GM18508 (cell line): ENCODE results near the gene HAAO.

Experiments
- ATAC-seq: cut with Tn5 transposase; IDR thresholded peaks from one replicate; pipeline ENCODE4 v1.9.1; 2021; ENCODE audit warnings: moderate number of reproducible peaks; ENCODE audit not compliant: insufficient read depth, unreplicated experiment

Gene HAAO

DNA sequence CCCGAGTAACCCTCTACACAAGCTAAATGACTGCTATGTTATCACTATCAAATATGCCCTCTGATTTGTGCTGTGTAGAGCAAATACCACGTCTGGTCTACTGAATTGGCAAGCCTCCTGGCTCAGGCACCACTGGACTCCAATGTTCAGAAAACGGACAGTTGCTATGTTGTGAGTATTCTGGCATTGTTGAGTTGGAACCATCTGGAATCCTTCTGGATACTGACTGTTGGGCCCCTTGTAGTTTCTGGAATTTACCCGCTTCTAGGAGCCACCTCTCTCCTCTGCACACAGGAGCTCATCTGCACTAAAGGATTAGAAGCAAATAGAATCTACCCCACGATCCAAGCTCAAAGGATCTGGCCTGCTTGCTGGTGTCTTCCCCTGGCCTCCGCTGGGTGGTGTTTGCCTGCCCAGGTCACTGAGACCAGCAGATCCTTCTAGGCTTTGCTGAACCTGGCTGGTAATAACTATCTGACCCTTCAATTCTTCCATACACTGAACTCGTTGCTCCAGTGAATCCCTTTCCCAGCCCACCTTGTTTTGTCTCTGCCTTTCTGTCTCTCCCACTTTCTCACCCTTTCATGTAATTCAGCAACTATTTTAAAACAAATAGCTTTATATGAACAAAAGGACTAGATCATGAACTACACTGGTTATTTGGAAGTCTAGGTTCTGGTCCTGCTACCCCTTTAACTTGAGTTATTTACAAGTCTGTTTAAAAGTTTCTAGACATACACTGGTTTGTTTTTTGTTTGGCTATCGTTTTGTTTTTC, 2.1 kb upstream of the HAAO start:
- ATAC-seq = no peak

DNA sequence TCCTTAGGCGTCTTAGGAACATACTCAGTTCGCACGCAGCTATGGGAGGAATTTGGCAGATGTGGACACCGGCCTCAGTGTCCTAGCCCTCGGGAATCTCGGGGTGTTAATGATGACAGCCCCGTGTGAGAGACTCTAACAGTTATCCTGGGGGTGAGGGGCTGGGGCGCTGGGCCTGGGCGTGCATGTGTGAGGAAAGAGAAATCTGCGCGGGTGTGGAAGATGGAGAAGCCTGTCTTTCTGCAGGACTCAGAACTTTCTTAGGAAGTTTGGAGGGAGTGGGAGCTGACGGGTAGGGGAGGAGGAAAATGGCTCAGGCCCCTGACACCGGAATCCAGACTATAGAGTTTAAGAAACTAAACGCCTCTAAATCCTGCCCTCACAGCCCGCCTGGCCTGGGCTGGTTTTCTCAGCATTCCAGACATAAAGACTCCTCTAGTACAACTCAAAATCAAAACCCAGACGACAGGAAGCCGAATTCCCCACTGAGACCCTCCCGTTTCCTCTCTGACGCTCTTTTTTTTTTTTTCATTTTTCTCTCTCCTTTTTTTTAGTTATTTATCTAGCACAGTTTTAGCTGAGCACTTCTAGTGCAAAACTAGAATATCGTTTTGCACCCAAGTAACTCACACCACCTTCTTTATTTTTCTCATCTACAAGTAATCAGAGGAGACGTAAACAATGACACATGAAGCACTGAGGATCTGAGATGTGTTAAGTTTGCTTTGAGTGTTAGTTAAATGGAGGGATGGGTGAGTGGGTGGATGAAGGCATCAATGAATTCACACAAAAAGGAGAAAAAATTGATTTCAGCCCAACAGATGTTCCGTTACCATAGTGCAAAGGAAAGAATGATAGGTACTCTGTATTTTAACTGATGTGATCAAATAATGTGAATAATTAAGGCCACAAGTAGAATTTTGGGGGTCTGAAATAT, 1.2 kb upstream of the HAAO start:
- no peak for ATAC-seq

DNA sequence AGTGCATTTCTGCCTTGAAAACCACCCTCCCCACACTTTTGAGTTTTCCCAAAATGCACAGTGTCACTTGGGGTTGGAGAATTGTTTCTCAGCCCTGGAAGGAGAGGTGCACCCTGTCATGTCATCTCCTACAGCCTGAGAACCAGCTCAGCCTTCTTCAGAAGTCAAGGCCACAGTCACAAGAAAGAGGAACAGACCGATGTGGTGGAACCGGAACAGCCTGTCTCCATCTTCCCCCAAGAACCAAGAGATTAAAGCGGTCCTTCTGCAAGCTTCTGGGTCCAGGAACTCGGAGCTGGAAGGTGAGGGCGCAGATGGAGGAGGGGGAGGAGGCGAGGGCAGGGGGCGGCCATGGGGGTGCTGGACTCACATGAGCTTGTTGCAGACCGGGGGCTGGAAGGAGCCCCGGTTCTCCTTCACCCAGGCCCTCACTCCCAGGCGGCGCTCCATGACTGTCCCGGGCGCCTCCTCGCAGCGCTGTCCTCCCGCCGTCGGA, 248 bp downstream of the HAAO start:
- ATAC-seq = no peak

DNA sequence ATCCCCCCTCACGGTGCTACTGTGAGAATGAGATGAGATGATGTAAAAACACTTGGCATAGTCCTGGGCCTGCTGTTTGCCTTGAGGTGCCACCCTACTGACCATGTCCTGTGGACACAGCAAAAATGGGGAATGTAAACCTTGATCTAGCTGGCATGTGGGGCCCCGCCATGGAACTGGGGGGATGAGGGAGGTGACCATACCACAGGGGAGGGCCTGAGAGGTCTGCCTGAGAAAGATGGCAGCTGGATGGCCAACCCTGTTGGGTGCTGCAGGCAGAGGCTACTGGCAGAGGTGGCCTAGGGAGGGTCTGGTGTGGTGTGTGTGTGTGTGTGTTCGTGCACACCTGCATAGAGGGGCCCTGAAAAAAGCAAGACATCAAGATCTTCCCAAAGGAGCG, 777 bp downstream of the HAAO start:
- no peak for ATAC-seq

DNA sequence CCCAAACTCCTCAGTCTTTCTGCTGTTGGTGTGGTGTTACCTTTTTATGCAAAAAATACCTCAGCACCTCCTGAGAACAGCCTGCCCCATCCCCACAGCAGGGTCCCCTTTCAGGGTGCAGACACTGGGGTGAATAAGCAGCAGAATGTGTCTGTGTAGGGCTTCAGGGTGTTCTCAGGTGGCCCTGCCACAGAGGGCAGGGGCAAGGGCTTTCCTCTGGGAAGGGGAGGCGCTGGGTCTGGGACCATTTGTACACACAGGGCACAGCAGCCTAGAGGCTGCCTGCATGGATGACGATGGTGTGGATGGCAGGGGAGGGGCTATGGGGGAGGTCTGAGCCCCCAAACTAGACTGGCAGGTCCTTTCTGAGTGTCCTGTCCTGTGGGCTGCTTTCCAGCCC, 2.6 kb downstream of the HAAO start:
- ATAC-seq = no peak

DNA sequence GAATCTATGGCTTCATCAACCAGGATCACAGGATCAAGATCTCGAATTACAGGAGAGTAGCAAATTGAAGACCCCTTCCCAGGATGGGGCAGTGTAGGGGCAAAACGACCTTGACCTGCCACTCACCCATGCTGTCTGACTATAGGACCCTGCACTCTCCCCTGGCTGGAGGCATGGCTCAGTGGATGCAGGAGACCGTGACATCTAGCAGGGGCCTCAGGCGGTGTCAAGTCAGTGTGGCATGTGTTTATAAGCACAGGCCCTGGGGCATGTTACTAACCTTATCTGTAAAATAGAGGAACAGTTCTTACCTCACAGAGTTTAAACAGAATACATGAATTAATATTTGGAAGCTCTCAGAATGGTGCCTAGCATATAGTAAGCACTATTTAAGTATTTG, 3.5 kb downstream of the HAAO start:
- ATAC-seq = no peak

DNA sequence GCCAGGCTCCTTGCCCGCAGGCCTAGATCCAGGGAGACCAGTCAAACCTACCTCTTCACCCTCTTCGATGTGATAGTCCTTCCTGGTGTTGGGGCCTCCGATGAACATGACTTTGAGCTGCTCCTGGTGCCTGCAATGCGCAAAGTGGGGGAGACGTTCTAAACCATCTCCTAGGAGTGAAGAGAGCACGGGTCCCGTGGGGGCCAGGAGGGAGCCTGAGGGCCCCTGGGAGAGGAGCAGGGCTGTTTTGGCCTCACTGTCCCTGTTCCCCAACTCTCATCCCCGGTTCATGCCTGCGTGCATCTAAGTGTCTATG, 3.9 kb downstream of the HAAO start:
- ATAC-seq = no peak

DNA sequence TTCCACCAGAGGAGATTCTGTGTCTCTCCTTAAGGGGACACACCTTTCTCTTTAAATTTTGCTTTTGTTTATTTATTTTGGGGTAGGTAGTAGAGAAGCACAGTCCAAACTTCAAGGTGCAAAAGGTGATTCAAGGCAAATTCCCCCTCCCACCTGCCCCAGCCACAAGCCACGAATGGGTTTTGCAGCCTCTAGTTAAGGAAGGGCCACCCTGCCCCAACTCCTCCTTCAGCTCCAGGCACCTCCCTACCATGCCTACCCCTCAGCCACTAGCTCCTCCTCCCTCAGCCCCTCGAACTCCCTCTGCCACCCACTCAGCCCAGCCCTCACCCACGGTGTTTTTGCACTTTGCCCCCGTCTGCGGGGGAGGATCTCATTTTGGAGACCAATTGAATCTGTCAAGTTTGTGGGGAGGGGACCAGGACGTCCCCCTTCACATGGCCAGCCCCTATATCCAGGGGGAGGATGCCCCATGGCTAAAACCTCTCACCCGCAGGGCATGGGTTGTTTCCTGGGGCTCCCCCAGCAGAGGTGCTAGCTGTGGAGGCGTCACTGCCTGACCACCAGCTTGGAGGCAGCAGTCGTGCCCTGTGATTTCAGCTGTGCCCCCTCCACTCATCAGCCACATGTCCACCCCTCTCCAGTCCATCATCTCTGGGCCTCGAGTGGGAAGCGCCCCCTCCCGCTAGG, 4.5 kb downstream of the HAAO start:
- no peak for ATAC-seq

DNA sequence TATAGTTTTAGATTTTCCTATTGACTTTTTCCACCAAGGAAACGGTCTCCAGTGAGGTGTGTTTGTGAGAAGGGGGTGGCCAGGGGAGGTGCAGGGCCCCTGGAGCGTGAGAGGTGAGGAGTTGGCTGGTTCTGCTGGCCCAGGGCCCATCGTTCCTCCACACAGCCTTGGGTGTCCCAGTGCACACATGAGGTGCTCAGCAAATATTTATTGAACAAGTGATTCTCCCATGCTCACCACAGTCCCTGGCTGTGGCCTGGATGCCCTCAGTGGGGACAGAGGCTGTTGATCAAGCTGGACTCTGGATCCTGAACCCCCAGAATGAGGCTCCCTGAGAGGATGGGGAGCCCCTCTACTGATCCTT, 5.0 kb downstream of the HAAO start:
- no peak for ATAC-seq

DNA sequence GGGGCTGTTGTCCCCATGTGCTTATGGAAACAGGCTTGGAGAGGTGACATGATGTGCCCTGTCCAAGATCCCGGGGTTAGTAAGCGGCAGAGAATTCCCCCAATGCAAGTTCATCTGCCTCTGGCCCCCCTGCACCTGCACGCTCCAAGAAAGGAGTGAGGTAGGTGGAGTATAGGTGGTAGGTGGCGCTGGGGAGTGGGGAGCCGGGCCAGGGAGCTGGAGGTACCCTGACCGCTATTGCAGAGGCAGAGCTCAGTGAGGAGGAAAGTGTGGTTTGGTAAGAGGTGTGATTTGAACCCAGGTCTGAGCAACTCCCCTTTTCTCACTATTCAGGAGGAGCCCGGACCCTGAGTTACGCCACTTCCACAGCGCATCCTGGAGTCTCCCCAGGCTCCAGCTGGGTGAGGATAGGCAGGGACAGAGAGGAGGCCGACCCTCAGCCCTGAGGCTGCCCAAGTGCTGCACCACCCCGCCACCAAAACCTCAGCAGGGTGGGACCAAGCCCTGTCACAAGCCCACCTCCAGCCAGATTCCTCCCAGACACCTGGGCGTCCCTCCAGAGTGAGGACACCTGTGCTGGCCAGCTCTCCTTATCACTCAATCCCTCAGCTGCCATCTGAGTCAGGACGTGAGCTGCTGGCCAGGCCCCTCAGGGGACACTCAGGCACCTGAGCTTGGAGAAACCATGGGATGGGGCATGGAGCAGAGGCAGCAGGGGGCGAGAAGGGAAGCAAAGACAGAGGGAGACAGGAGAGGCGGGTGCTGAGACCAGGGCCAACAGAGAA, 5.6 kb downstream of the HAAO start:
- no peak for ATAC-seq

DNA sequence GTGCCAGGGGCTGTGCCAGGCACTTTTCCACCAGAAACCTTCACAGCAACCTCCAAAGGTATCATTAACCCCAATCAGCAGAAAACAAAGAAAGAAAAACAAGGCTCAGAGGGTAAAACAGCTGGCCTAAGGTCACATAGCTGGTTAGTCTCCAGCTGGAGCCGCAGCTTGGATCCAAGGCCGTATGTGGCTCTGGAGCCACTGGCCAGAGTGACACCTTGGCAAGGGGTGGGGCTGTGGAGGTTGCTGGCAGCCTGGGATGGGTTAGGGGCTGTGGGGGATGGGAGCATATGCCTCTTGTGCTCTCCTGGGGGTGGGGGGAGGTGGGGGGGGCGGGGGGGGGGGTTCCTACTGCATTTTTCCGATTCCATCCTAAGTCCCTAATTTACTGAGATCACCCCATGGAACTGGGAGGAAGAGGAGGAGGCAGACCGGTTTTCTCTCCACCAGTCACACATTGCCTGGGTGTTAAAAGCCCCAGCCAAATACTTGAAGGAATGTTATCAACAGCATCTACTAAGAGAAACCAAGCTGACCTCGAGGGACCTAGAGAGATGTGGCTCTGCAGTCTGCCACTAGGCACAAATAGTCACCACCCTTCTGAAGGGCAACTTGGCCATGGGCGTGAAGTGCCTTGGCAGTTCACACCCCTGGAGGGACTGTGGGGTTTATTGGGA, 8.0 kb downstream of the HAAO start:
- ATAC-seq = no peak

DNA sequence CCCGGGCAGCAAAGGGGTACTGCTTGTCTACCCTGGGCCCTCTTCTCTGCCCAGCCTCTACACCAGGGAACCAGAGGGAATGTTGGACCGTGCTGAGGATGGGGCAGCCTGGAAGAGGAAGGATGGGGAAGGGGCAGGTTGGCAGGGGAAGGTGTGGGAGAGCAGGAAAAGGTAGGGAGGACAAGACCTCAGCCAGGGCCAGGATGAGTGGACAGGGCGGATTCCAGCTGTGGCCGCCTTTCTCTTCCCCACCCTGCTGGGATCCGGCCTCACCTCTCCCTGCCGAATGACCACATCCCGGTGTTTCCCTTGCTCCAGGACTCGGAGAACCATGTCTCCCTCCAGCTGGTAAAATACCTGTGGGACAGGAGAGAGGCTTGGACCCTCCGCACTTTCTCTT, 8.9 kb downstream of the HAAO start:
- no peak for ATAC-seq

DNA sequence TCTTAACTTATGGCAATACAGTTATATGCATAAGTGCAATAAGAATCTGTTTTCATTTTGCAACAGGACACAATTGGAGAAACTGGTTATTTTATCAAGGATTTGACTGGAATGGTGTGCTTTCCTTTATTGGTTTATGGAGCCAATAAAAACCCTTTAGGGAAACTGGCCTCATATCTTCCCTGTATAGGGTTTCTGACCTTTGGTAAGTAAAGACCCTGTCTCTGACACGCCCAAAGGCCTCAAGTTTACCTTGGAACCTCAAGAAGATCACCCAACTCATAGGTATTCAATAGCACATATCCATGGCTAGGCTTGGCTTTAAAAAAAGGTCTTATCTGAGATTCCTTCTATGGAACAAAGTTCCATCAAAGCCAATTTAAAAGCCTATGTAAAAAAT, 11.2 kb downstream of the HAAO start:
- ATAC-seq = no peak

DNA sequence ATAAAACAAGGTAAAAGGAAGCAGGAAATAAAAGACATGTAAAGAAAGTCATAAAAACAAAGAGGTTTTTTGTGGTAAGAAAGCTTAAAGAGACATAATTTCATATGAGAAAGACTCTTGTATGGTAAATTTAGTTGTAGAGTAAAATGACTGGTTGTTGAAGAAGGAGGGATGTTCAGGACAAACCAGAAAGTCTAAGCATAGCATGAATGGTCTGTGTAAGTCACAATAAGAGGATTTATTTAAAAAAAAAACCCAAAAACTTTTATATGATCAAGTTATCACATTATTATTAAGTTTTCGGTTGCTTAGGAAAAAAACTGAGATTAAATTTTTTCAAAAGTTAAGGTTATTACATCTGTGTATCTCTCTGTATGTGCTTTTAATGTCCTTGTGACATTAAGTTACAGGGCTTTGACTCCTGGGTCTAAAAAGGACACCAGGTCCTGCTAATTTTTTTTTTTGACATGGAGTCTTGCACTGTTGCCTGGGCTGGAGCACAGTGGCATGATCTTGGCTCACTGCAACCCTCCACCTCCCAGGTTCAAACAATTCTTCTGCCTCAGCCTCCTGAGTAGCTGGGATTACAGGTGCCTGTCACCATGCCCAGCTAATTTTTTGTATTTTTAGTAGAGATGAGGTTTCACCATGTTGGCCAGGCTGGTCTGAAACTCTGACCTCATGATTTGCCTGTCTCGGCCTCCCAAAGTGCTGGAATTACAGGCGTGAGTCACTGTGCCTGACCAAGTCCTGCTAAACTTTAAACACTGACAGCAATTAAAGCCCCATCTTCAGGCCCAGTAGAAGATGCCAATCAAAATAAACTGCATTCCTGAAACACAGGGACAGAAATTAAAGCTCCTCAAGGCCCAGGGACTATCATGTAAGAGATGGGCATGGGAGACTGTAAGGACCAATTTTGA, 14.2 kb downstream of the HAAO start:
- no peak for ATAC-seq

DNA sequence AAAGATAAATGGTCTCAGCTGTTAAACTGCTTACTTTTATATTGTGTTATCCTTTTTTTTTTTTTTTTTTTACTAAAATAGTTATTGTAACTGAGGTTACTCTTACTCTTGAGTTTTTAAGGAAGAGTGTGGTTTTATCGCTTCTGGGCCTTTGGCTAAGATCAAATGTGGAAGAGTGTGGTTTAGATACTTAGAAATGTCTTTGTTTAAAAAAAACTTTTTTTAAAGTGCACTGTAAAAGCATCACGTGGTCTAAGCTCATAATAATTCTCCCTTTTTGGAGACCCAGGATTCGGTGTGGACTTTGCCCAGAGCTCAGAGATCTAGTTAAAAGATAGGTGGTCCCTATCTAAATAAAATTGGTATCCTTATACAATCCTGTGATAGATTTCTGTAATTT, 16.6 kb downstream of the HAAO start:
- no peak for ATAC-seq

DNA sequence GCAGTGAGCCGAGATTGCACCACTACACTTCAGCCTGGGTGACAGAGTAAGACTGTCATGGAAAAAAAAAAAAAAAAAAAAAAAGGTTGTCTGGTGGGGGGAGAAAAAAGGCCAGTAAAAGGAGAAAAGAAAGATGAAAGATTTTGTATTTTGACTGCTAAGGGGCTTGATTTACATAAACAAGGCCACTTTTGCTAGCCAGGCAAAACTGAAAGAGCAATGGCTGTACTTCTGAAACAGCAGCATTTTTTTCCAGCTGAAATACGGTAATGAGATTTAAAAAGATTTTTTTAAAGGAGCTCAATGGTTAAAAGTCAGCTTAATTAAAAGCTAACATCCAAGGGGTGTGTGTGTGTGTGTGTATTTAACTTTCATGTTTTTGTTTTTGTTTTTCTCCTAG, 17.2 kb downstream of the HAAO start:
- ATAC-seq = no peak

DNA sequence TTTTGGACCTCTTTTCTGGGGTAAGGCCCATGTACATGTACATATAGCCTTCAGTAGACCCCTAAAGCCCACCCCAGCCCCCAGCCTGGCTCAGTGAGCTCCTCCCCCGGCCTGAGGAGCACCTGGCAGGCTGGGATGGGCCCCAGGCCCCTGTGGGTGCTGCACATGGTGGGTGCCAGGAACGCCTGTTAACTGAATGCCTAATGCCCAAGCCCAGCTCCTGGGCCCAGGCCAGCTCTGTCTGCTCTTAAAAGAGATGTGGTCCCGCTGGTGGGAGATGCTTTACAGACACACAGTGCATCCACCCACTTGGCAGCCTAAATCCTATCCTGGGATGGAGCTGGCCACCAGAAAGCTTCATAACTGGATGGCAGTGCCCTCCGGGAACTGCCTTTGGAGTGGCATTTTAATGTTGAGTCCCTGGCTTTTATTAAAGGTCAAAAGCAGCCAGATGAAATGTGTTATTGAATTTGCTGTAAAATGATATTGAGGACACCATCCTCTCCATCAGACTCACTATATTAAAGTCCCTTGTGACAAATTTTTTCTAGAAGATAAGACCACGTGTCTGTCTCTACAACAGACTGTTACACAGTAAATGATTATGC, 20.7 kb downstream of the HAAO start:
- ATAC-seq = no peak
